ENCODE measurements around the gene APOL3.
"Not testable (repeated sequence)": the region's sequence is repeated elsewhere in the genome, so short reads cannot be mapped to it uniquely, and the experiment has no call there.

Gene APOL3

DNA sequence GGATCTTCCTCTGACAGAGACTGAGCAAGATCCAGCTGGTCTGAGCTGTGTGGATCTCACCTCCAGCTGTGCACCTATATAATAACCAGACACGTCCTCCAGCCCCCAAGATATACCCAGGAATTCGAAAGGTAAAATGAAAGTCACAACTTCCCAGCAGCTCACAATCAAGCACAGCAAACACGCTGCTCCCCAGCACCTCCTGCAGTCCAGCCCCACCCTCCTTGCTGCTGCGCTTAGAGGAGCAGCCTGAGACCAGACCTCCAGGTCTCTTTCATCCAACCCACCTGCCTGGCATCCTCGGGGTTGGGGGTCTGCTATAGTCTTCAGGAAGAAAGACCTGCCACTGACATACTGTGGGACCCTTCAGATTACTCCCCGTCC is 44.1 kb upstream of the APOL3 start:
- H3K4me2 ChIP-seq (ENCODE audit: low read length), result no peak overlapping the region
- 0 out of 2 replicates have a peak, but pooled peaks cover 3% of the 10 kb centered on the region for H3K36me3 ChIP-seq (ENCODE audit: insufficient read depth, low read length)
- H3K9me3 ChIP-seq (ENCODE audit: low read length), result no peaks in the 10 kb centered on the region
- H3K27me3 ChIP-seq (ENCODE audit: insufficient read depth, low read length), result no peaks in the 10 kb centered on the region
- H3K4me3 ChIP-seq (ENCODE audit: low read depth, low read length, poor library complexity, severe bottlenecking), result no peak overlapping the region
- H3K9me2 ChIP-seq (ENCODE audit: low read depth, low read length), result no peaks in the 10 kb centered on the region
- no peaks in the 10 kb centered on the region for H4K20me1 ChIP-seq (ENCODE audit: insufficient read depth, low read length)
- TF ChIP-seq, protein P1, sequence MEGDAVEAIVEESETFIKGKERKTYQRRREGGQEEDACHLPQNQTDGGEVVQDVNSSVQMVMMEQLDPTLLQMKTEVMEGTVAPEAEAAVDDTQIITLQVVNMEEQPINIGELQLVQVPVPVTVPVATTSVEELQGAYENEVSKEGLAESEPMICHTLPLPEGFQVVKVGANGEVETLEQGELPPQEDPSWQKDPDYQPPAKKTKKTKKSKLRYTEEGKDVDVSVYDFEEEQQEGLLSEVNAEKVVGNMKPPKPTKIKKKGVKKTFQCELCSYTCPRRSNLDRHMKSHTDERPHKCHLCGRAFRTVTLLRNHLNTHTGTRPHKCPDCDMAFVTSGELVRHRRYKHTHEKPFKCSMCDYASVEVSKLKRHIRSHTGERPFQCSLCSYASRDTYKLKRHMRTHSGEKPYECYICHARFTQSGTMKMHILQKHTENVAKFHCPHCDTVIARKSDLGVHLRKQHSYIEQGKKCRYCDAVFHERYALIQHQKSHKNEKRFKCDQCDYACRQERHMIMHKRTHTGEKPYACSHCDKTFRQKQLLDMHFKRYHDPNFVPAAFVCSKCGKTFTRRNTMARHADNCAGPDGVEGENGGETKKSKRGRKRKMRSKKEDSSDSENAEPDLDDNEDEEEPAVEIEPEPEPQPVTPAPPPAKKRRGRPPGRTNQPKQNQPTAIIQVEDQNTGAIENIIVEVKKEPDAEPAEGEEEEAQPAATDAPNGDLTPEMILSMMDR (IDR thresholded peaks at IDR 0.05; ENCODE audit: low read length), result no peak
- no peak for TF ChIP-seq EZH2 (IDR thresholded peaks at IDR 0.05; ENCODE audit: borderline replicate concordance, low read length)
- no peaks in the 10 kb centered on the region for H3F3A ChIP-seq (ENCODE audit: insufficient read depth, low read length)
- no peak overlapping the region for H3K27ac ChIP-seq (ENCODE audit: low read depth, low read length, poor library complexity, severe bottlenecking)
- H3K9ac ChIP-seq (ENCODE audit: low read length), result no peak overlapping the region
- H3K4me1 ChIP-seq (ENCODE audit: insufficient read depth, low read length, severe bottlenecking), result peaks cover 13% of the 10 kb centered on the region
- no peaks in the 10 kb centered on the region for H3K79me2 ChIP-seq (ENCODE audit: insufficient read depth, low read length)
- no peak overlapping the region for H2AFZ ChIP-seq (ENCODE audit: low read length)

DNA sequence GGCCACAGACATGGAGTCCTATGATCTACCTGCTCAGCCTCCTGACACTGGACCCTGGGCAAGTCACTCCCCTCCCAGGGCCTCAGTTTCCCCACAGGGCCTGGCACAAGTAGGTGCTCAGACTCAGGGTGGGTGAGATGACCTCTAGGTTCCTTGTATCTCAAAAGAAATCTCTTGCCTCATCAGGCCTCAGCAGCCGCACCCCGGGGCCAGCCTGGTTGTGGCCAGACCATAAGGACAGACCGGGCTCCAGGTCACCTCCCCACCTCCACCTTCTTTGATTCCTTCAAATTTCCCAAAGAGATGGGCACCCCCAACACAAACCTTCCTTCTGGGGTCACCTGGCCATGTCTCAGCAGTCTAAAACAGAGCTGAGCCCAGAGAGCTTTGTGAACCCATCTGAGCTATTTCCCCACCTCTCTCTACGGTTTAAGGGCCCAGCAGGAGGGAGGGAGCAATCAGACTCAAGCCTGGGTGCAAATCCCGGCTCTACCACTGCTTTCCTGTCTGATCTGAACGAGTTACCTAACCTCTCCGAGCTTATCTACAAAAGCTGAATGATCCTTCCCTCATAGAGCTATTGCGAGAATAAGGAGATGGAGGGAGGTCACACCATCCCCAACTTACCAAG is 43.6 kb upstream of the APOL3 start:
- Histone ChIP-seq H3K4me2 (ENCODE audit: low read length) (no peak overlapping the region), H3K4me1 (ENCODE audit: insufficient read depth, low read length, severe bottlenecking) (peaks cover 13% of the 10 kb centered on the region), H3K36me3 (ENCODE audit: insufficient read depth, low read length) (0 out of 2 replicates have a peak, but pooled peaks cover 3% of the 10 kb centered on the region), H3K9me2 (ENCODE audit: low read depth, low read length) (no peaks in the 10 kb centered on the region), H3F3A (ENCODE audit: insufficient read depth, low read length) (no peaks in the 10 kb centered on the region), H3K9ac (ENCODE audit: low read length) (no peak overlapping the region), H3K27ac (ENCODE audit: low read depth, low read length, poor library complexity, severe bottlenecking) (no peak overlapping the region), H4K20me1 (ENCODE audit: insufficient read depth, low read length) (no peaks in the 10 kb centered on the region), H3K4me3 (ENCODE audit: low read depth, low read length, poor library complexity, severe bottlenecking) (no peak overlapping the region), H3K79me2 (ENCODE audit: insufficient read depth, low read length) (no peaks in the 10 kb centered on the region), H2AFZ (ENCODE audit: low read length) (no peak overlapping the region), H3K27me3 (ENCODE audit: insufficient read depth, low read length) (no peaks in the 10 kb centered on the region), H3K9me3 (ENCODE audit: low read length) (no peaks in the 10 kb centered on the region)
- no peak for TF ChIP-seq EZH2 (IDR thresholded peaks at IDR 0.05; ENCODE audit: borderline replicate concordance, low read length)
- TF ChIP-seq, protein P1 (IDR thresholded peaks at IDR 0.05; ENCODE audit: low read length), result no peak

DNA sequence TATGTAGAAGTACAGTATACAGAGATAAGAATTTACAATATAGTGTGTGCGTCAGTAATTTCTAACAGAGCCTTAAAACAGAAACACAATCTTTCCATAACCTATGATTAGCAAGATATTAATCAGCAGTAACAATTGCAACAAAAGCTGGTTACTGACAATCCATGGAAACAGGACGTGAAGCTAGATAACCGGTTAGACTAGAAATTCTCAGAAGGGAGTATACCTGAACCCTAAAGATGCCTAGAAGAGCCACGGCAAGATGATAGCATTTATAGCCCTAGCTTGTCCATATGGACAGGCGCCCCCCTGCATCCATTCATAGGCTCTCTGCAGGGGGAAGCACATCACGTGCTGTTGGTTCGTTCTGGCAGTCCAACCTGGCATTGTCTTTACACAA is 42.9 kb upstream of the APOL3 start:
- peaks cover 16% of the 10 kb centered on the region for H3K4me1 ChIP-seq (ENCODE audit: insufficient read depth, low read length, severe bottlenecking)
- not testable (repeated sequence) for H3K9ac ChIP-seq (ENCODE audit: low read length); H3K9me2 ChIP-seq (ENCODE audit: low read depth, low read length); H3F3A ChIP-seq (ENCODE audit: insufficient read depth, low read length); H3K4me3 ChIP-seq (ENCODE audit: low read depth, low read length, poor library complexity, severe bottlenecking); H4K20me1 ChIP-seq (ENCODE audit: insufficient read depth, low read length); H2AFZ ChIP-seq (ENCODE audit: low read length); H3K9me3 ChIP-seq (ENCODE audit: low read length); H3K36me3 ChIP-seq (ENCODE audit: insufficient read depth, low read length); H3K4me2 ChIP-seq (ENCODE audit: low read length); H3K79me2 ChIP-seq (ENCODE audit: insufficient read depth, low read length); H3K27me3 ChIP-seq (ENCODE audit: insufficient read depth, low read length); H3K27ac ChIP-seq (ENCODE audit: low read depth, low read length, poor library complexity, severe bottlenecking)

DNA sequence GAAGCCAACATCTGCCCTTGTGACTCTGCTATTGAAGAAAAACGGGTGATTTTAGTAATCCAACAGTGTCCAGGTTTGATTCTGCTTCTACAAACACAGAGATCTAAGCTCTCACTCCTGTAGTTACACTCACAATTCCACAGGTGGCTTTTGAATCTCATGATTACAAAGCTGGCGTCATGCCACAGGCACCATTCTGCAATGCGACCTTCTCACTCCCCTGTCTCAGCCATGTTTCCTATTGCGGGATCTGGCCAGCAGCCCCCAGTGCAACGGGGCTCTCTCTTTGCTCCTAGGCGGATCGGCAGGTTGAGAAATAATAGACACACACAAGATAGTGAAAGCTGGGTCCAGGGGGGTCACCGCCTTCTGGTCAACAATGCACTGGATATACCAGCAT is 42.4 kb upstream of the APOL3 start:
- H3K27ac ChIP-seq (ENCODE audit: low read depth, low read length, poor library complexity, severe bottlenecking); H3K79me2 ChIP-seq (ENCODE audit: insufficient read depth, low read length); H3K36me3 ChIP-seq (ENCODE audit: insufficient read depth, low read length); H2AFZ ChIP-seq (ENCODE audit: low read length); H4K20me1 ChIP-seq (ENCODE audit: insufficient read depth, low read length); H3K9me3 ChIP-seq (ENCODE audit: low read length); H3K4me2 ChIP-seq (ENCODE audit: low read length); H3F3A ChIP-seq (ENCODE audit: insufficient read depth, low read length); H3K4me3 ChIP-seq (ENCODE audit: low read depth, low read length, poor library complexity, severe bottlenecking); H3K9ac ChIP-seq (ENCODE audit: low read length); H3K27me3 ChIP-seq (ENCODE audit: insufficient read depth, low read length); H3K9me2 ChIP-seq (ENCODE audit: low read depth, low read length): not testable (repeated sequence)
- H3K4me1 ChIP-seq (ENCODE audit: insufficient read depth, low read length, severe bottlenecking), result peaks cover 21% of the 10 kb centered on the region
